ENCODE data around the gene GAS6. TPM values are rescaled to one million over a fixed set of nuclear protein-coding genes. Genes with fewer than 3 reads are reported as not detected.
"Not testable (repeated sequence)": the region's sequence is repeated elsewhere in the genome, so short reads cannot be mapped to it uniquely, and the experiment has no call there.

GAS6 gene
- total RNA-seq, 2 donors from 2014 or later, result 83.0 to 145 TPM

- H3K27ac ChIP-seq, result no peak overlapping the region
- no peak for TF ChIP-seq POLR2A (IDR thresholded peaks at IDR 0.05)
- TF ChIP-seq, protein P1, sequence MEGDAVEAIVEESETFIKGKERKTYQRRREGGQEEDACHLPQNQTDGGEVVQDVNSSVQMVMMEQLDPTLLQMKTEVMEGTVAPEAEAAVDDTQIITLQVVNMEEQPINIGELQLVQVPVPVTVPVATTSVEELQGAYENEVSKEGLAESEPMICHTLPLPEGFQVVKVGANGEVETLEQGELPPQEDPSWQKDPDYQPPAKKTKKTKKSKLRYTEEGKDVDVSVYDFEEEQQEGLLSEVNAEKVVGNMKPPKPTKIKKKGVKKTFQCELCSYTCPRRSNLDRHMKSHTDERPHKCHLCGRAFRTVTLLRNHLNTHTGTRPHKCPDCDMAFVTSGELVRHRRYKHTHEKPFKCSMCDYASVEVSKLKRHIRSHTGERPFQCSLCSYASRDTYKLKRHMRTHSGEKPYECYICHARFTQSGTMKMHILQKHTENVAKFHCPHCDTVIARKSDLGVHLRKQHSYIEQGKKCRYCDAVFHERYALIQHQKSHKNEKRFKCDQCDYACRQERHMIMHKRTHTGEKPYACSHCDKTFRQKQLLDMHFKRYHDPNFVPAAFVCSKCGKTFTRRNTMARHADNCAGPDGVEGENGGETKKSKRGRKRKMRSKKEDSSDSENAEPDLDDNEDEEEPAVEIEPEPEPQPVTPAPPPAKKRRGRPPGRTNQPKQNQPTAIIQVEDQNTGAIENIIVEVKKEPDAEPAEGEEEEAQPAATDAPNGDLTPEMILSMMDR (IDR thresholded peaks at IDR 0.05), result no peak
- no peak overlapping the region for H3K4me3 ChIP-seq
- no peaks in the 10 kb centered on the region for H3K4me1 ChIP-seq
- 59 to 73% methylated on average over 12 of the region's 12 CpGs for WGBS, 2 donors
- intact Hi-C loops (cut with DNase I), result no loop called here
- H3K36me3 ChIP-seq (replicated peaks in 1 of 2; ENCODE audit: insufficient read depth in 1 of 2, low read depth in 2 of 2), result no peaks in the 10 kb centered on the region
- no peak for ATAC-seq
- no peaks in the 10 kb centered on the region for H3K27me3 ChIP-seq
- no peaks in the 10 kb centered on the region for H3K9me3 ChIP-seq
- DNase-seq, result no peak
Observed at GRCh38 chr13:113792236-113792770, 71.6 kb downstream of the GAS6 start.

DNA sequence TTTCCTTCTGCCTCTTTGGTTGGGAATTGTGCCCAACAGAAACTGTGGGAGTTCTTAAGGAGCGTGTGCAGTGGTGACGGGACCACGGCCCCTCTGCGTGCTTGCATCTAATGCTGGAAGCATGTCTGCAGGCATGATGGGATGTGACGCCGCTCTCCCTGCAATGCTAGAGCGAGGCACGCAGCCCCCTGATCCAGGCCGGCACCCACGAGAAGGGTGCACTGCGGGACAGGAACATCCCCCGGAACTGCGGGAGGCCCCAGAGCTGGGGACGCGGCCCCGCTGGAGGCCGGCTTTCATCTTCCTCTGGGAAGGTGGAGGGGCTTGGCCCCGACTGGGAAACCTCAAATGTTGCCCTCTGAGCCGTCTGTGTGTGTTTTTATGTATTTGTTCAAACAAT is 72.1 kb downstream of the GAS6 start:
- WGBS, 2 donors, result 61 to 70% methylated on average over 18 to 19 of the region's 19 CpGs
- DNase-seq (no peak), ATAC-seq (no peak)
- Histone ChIP-seq H3K4me3 (no peak overlapping the region), H3K27ac (no peak overlapping the region), H3K27me3 (no peaks in the 10 kb centered on the region), H3K4me1 (no peaks in the 10 kb centered on the region), H3K9me3 (no peaks in the 10 kb centered on the region), H3K36me3 (replicated peaks in 1 of 2; ENCODE audit: insufficient read depth in 1 of 2, low read depth in 2 of 2) (no peaks in the 10 kb centered on the region)
- TF ChIP-seq POLR2A (IDR thresholded peaks at IDR 0.05), result no peak
- TF ChIP-seq, protein P1 (IDR thresholded peaks at IDR 0.05), result no peak
- intact Hi-C loops (cut with DNase I), result no loop called here

- intact Hi-C loops (cut with DNase I), result no loop called here
- 66 to 96% methylated on average over 2 to 17 of the region's 17 CpGs for WGBS, 2 donors
- DNase-seq (no peak), ATAC-seq (no peak)
- H3K9me3 ChIP-seq, result no peaks in the 10 kb centered on the region
- H3K4me3 ChIP-seq, result no peak overlapping the region
- no peak overlapping the region for H3K27ac ChIP-seq
- no peaks in the 10 kb centered on the region for H3K4me1 ChIP-seq
- TF ChIP-seq, protein P1 (IDR thresholded peaks at IDR 0.05), result no peak
- TF ChIP-seq POLR2A (IDR thresholded peaks at IDR 0.05), result no peak
- H3K36me3 ChIP-seq (replicated peaks in 1 of 2; ENCODE audit: insufficient read depth in 1 of 2, low read depth in 2 of 2), result no peaks in the 10 kb centered on the region
- no peaks in the 10 kb centered on the region for H3K27me3 ChIP-seq
Observed at GRCh38 chr13:113791226-113791625, 72.7 kb downstream of the GAS6 start.

- WGBS, 2 donors, result 57% methylated on average over 12 of the region's 13 CpGs; no CpG with 5 or more reads in 1 of the 2 donors
- H3K27me3 ChIP-seq; intact Hi-C loops (cut with DNase I); H3K27ac ChIP-seq; DNase-seq; H3K36me3 ChIP-seq (replicated peaks in 1 of 2; ENCODE audit: insufficient read depth in 1 of 2, low read depth in 2 of 2); ATAC-seq; H3K9me3 ChIP-seq; H3K4me3 ChIP-seq; H3K4me1 ChIP-seq: not testable (repeated sequence)
Observed at GRCh38 chr13:113789931-113790330, 73.9 kb downstream of the GAS6 start.

DNA sequence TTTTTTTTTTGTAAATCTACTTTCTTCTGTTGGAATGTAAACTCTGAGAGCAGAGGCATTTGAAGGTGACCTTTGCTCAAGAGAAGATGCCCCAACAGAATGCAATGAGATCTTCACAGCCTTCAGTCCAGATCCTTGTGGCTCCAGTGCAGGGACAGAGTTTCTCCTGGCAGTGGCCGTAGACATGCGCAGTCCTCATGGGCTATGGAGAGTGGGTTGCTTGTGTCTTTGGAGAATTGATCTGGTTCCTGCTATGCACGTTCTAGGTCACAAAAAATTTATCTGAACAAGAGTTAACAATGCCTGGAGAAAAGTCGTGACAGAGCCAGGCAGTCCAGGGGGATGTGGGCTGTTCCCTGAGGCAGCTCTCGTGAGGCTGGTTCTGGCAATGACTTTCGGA is 74.7 kb downstream of the GAS6 start:
- Histone ChIP-seq H3K4me3 (no peak overlapping the region), H3K27ac (no peak overlapping the region), H3K9me3 (no peaks in the 10 kb centered on the region), H3K36me3 (replicated peaks in 1 of 2; ENCODE audit: insufficient read depth in 1 of 2, low read depth in 2 of 2) (no peaks in the 10 kb centered on the region), H3K27me3 (no peaks in the 10 kb centered on the region), H3K4me1 (no peaks in the 10 kb centered on the region)
- TF ChIP-seq POLR2A (IDR thresholded peaks at IDR 0.05), result no peak
- TF ChIP-seq, protein P1 (IDR thresholded peaks at IDR 0.05), result no peak
- 57 to 58% methylated on average over 6 of the region's 6 CpGs for WGBS, 2 donors
- intact Hi-C loops (cut with DNase I), result no loop called here
- ATAC-seq (no peak), DNase-seq (no peak)
